ENCODE results near the gene PPP2R3C.

DNA sequence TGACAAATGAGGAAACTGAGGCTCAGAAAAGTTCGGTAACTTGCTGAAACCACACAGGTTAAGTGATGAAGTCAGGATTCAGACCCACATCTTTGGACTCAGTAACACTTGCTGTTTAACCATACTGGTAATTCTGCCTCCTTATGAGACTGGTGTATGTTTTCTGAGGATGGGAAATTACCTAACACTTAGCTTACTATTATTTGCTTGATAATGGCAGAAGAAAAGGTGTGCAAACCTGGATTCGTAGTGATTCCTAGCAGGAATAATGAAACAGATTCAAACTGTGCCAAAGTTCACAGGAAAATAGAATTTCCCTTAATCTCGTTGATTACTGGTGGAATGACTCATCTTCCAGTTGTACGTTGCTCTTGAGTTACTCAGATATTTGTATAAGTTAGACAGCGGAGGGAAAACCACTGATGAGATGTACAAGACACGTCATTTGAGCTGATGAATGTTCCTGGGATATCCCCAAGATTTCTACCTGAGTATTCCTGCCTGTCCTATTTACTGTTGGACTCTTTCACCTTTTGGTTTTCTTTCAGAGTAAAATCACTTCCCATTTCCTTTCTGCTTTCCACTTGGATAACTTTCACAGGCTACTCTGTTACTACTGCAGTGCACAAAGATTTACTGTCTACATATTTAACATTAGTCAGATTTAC lies 38.1 kb upstream of the PPP2R3C start:
- TF ChIP-seq POLR2A (IDR thresholded peaks at IDR 0.05), result no peak
- TF ChIP-seq, protein P1, sequence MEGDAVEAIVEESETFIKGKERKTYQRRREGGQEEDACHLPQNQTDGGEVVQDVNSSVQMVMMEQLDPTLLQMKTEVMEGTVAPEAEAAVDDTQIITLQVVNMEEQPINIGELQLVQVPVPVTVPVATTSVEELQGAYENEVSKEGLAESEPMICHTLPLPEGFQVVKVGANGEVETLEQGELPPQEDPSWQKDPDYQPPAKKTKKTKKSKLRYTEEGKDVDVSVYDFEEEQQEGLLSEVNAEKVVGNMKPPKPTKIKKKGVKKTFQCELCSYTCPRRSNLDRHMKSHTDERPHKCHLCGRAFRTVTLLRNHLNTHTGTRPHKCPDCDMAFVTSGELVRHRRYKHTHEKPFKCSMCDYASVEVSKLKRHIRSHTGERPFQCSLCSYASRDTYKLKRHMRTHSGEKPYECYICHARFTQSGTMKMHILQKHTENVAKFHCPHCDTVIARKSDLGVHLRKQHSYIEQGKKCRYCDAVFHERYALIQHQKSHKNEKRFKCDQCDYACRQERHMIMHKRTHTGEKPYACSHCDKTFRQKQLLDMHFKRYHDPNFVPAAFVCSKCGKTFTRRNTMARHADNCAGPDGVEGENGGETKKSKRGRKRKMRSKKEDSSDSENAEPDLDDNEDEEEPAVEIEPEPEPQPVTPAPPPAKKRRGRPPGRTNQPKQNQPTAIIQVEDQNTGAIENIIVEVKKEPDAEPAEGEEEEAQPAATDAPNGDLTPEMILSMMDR (IDR thresholded peaks at IDR 0.05), result no peak

All from body of pancreas (tissue), 4 donors.